Islet precursor cell (in vitro differentiated cells): ENCODE results near the gene CDK15.
"Not testable (repeated sequence)": the region's sequence is repeated elsewhere in the genome, so short reads cannot be mapped to it uniquely, and the experiment has no call there.

ENCODE experiments used
- DNase-seq: peaks from one replicate; pipeline ENCODE4 v3.0.0-alpha.2; 2018

Gene CDK15

DNA sequence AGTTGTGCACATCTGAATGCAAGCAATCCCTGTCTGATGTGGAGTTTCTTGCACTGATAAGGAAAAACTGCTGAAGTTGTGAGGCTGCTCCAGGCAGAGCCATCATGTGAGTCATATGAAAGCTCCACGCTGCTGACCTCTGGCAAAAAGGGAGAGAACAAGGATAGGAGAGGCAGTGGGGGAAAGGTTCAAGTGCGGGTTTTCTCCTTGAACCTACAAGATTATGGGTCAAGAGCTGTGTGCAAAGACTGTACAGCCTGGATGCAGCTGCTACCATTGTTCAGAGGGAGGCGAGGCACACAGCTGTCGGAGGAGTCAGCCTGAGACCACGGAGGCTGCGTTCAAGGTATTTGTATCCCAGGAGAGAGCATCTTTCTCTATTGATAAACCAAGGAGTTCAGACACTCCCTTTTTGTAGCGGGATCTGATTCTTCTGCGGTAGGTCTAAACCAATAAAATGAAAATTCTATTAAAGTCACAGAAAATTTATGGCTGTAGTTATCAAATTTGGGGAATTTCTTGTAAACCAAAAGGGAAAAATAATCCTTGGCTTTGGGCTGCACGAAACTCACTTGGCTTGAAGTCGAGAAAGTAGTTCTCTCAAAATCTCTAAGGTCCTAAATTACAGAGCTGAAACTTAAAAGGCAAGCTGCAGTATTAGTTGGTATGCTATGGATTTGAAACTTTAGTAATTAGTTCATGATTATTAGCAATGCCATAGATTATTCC, at the start of gene CDK15:
Gene CDK15, plus strand, starts transcription at position 96 of the 729 bp plus-strand sequence. Its CDS starts 128 bp downstream, at position 224.
- peak; percentile 76 for DNase-seq

DNA sequence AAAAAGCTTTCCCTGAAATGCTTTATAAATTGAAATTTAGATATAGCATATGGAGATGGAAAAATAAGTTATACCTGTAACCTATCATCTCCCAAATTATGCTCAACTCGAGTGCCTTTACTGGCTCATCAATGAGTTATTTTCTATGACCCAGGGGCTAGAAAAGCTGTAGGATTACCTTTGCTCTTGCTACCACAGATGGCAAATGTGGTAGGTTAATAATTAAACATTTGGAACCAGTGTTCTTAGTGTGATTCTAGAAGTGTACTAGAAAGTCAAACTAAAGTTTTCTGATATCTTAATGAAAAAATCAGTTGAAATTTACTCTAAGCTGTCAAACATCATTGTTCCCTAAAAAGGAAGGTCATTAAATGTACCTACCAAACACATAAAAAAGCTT, 48.1 kb upstream of the CDK15 start:
- no peak for DNase-seq

DNA sequence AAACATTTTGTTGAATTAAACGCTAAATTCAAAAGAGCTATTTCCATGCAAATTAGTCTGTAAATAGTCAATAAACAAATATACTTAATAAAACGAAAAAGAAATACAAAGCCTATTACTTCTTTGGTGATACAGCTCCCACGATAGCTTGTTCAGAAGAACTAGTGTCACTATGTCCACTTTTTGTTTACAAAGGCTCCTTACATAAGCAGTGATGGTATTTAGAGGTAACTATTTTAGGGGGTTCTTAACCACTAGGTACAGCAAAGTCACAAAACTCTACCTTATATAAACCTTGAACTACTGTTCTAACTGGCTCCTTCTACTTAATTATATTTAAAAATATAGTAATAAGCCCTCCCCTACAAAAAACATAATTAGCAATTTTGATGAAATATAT, 47.5 kb upstream of the CDK15 start:
- DNase-seq: no peak

DNA sequence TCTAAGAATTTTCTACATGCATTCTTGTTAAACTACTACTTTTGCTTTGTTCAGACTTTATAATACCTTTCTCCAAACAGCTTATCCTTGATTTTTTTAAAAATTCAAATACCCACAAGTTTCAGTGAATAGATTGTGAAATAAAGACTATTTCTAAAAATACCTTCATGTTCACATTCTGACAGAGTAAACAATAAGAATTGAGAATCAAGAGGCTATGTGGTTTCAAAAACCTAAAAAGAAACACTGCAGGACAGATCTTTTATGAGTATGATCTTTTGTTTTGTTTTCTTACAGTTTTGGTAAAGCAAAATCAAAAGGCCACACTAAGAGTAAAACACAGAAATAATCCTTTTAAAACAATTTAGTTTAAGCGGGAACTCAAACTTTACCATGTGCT, 46.8 kb upstream of the CDK15 start:
- no peak for DNase-seq

DNA sequence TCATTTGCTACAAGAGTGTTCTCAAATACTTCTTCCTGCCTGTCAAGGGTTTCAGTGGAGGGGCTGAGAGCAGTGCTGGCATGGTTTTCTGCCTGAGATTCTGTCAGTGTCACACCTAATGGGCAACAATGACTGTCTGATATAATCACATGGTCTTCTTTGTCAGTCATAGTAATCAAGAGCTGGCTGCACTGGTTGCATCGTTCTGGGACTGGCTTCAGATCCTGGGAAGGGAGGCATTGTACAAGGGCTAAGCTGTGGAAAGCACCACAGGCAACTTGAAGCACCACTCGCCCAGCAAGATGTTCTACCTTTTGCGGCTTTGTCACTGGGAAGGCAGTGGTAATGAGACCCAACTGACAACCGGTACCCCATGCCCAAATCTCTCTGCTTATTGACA, 45.2 kb upstream of the CDK15 start:
- DNase-seq: no peak

DNA sequence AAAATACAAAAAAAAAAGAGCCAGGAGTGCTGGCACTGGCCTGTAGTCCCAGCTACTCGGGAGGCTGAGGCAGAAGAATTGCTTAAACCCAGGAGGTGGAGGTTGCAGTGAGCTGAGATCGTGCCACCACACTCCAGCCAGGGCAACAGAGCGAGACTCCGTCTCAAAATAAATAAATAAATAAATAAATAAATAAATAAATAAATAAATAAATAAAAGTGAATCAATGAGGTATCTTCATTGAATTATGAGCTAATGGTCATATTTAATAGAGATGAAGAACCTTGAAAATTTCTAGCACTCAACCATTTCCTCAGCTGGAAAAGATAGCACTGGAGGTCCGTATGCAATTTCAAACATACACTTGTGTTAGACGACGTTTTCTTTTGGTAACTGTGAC, 41.9 kb upstream of the CDK15 start:
- DNase-seq: not testable (repeated sequence)

DNA sequence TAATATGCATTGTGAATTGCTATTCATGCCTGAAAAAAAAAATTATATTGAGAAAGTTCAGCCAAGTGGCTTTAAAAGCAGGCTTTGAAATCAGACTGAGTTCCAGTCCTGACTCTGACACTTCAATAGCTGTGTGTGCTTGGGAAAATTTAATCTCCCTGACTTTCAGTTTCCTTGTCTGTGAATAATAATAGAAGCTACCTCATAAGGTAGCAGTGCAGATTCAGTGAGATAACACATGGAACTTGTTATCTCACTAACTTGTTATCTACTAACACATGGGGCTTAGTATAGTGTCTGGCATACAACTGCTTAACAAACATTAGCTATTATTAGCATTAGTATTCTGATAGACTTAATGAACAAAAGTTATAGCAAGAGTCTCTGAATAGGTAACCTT, 40.5 kb upstream of the CDK15 start:
- DNase-seq: no peak

DNA sequence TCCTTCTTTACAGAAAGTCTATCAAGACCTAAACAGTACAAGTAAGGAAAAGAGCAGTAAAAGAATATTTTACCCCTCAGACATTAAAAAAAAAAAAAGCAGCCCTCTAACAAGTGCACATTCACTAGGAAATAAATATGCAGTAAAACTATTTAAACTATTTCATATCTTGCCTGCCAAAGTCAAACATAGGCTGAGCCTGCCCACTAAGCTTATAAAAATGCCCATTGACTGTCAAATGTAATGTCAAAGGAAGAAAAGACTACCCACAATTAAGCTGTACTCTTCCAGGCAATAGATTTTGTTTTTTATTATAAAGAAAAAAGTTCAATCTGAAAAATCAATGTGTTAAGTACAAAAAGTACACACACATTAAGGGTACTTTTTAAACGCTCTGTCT, 37.4 kb upstream of the CDK15 start:
- DNase-seq: no peak

DNA sequence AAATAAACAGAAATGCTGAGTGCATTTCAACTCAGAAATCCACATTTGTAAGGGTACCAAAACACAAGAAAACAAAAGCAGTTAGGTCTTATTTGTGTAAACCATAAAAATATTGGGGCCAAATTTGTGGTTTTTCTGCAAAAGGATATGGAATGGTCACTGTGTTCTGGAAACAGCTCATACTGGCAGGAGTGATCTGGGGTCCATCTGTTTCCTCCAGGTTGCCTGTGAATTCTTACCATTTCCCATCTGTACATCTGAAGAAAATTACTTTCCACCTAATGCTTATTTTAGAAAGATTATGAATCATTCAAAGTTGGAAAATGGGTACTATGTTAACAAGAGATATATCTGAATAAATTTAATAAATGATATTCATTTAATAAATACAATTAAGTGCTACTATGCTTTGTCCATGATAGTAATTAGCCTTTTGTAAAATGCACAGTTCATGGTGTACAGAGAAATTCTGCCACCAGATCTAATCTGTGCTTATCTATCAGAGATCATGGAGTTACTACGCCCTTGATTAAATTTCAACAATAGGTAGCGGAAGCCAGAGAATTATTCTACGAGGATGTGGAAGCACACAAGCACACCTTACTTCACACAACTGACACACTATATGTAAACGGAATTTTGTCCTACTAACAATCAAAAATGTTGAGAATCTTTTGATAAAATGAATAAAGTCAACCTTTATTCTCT, 36.5 kb upstream of the CDK15 start:
- DNase-seq: no peak

DNA sequence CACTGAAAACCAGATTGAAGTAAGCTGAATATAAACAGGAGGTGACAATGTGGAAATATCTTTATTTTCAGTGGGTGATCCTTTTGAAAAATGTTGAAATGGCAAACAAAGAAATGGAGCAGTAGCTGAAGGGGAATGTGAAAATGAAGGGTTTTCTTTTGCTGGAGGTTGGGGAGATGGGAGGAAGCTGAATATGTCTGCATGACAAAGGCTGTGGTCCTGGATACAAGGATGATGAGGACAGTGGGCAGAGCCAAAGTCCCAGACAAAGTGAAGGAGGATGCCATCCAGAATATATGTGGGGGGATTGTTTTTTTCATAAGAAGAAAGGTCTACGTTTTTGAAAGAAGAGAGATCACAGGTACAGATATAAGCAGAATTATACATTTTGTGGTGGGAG, 32.3 kb upstream of the CDK15 start:
- no peak for DNase-seq

DNA sequence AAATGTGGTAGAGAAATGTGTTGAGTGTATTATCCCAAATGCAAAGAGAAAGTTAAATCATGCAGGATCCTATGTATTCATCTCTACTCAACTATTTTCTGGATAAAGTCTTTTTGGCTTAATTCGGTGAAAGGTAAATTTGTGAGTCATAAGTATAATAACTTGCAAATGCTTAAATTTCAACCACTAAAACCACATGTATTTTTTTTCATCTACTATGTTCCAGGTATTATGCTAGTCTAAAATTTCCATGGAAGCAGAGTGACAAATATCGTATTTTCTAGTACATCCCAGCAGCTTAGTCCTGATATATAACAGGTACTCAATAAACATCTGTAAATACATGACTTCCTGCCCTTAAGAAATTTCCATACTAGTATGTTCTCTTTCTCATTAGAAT, 31.8 kb upstream of the CDK15 start:
- no peak for DNase-seq

DNA sequence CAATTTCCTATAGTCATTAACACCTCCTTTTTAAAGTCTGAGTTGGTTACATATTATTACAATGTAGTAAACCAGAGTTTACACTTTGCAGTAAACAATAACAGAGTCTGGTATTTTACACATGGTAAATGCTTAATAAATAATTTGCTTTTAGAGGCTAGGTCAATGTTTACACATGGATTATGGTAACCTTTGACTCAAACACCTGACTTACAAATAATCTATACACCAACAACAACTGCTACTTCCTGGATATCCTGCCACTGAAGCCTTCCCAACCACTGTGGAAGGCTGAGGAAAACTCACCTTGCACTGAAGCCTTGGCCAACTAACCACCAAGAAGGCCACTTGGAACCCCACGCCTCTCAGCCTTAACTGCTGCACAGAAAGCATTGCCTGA, 31.0 kb upstream of the CDK15 start:
- no peak for DNase-seq

DNA sequence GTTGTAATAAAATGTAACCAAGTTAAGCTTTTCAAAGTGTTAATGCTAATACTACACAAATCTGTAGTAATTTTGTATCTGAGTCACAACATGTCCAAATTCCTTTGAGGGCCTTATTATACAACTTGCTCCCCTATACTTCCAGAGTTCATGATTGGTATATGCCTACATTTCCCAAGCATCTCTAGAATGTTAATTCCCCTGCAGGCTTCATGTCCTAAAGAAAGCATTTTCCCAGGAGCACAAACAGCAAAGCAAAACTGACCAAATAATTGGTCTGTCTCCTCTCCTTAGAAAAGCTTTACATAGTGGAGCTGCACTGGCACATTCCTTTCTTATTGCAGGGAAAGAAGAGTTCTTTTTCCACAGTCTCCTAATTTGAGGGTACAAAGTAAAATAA, 29.3 kb upstream of the CDK15 start:
- peak; percentile 63 for DNase-seq

DNA sequence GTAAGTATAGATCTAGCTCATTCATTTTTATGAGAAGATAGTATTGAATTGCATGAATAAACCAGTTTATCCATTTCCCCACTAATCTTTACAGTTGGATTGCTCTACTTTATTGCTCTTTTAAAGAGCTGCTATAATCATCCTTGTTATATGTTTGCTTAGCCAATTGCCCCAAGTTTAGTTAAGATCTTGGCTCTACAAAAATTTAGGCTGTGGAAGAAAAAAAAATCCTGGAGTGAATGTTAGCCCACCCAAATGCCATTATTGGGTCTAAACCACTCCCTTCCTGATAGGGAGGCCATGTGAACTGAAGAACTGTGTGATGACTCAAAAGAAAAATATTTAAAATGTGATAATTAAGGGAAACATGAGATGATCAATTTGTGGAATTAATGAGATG, 28.5 kb upstream of the CDK15 start:
- no peak for DNase-seq

DNA sequence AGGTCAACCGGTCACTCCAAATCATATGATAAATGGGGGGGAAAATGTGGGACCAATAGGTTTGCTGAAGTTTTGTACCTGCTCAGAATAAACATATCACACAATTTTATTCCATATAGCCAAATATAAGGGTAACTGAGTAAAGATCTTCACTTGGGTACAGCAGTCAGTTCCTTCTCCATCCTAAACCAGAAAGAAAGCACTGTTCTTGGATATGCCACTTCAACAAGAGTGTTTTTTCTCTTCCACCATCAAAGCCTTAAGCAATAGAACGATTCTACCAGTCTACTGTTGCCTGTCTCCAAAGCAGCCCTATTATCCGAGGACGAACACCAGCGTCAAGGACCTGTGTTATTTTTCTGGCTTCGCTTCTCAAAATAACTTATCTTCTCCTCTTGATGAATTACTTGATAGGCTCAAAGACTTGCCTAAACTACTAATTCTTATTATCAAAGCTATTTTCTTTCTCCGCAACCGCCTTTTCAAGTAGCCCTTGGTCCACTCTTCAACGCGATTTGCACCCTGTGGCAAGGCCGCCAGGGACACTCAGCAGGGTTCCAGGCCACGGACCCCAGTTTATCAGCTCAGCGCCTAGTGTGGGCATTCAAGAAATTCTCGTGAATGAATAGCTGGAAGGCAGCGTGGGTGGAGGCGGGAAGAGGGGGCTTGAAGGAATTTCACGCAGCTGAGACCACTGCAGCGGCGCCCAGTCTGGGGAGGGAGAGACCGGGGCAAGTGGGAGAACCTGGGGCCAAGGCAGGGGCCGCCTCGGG, 26.2 kb upstream of the CDK15 start:
- DNase-seq: no peak

DNA sequence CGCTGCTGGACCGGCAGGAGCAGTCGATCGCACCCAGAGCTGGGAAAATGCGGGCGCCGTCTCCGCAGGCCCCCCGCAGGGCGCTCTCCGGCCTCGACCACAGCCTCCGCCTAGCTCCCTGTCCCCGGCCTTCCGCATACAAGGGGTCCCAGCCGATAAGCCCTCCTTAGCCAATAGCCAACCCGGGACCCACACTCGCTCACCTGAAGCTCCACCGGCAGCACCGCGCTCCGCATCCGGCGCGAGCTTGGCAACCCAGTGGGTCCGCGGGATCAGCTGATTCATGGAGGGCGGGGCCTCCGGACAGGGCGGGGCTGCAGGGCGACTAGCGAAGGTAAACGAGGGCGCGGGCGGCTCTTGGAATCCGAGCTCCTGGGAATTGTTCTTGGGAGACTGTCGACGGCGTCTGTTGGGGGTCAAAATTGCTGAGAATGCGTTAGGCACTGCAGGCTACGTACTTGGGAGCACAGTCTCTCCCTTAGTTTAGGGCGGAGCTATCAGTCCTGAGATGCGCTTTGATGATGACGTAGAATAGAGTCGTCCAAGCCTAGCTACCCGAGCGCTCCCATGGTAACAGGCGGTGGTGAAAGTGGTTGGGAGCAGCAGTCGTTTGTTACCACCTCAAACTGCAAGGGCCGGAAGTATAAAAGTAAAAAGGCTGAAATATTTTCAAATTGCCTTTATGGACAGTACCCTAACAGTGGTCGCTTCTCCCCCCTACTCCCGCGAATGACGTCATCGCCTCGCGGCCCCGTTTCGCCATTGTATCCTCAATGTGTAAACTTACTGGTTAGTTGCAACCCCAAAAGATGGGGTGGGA, 25.5 kb upstream of the CDK15 start, which contains the start of gene ALS2:
Gene ALS2, minus strand, starts transcription at position 260 of the 820 bp plus-strand sequence. CDS start 12,048 bp downstream, outside the sequence.
- peak; percentile 100 for DNase-seq

DNA sequence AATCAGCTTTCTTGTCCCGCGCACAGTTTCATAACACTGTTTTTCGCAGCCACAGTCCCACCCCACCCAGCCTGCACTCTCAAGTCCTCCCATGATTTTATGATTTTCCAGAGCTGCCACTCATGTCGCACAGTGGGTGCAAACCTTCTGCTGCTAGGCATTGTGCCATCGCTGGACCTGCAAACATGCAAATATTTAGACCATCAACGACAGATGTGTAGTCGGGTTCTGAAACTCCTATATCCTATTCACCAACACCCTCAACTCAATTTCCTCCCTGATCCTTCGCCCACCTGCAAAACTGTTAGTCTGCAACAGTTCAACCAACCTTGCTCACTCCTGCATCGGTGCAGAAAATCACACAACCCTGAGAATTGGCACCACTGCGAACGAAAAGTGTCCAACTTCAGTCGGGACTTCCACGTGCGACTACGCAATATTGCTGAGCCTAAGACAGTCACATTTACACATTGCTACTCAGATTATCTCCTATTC, 24.7 kb upstream of the CDK15 start:
- DNase-seq: no peak

DNA sequence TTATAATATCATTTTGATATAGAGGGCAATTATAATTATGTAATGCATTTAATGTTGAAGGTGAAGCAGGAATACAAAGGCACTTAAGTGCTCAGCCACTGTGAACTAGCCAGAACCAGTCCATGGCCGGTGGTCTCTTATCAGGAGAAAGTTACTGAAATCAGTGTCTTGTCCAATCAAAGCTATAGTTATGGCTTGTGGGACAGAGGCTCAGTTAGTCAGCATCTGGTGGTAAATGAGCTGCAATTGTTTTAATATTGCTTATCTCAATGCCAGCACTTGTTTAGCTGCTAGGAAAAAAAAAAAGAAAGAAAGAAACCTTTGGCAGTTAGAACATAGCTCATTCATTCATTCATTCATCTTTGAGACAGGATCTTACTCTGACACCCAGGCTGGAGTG, 21.8 kb upstream of the CDK15 start:
- no peak for DNase-seq

DNA sequence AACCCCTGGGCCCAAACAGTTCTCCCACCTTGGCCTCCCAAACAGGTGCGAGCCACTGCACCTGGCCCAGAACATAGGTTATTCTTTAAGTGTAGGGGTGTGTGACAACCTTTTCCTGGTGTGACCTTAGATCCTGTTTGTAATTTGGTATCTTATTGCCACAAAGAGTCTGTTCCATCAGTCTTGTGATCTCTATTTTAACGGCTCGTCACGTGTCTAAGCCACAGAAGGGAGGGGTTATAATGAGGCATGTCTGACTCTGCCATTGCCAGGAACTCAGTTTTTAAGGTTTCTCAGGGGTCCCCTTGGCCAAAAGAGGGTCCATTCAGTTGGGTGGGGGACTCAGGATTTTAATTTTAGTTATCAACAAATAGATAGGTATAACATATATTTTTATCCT, 21.2 kb upstream of the CDK15 start:
- DNase-seq: no peak

DNA sequence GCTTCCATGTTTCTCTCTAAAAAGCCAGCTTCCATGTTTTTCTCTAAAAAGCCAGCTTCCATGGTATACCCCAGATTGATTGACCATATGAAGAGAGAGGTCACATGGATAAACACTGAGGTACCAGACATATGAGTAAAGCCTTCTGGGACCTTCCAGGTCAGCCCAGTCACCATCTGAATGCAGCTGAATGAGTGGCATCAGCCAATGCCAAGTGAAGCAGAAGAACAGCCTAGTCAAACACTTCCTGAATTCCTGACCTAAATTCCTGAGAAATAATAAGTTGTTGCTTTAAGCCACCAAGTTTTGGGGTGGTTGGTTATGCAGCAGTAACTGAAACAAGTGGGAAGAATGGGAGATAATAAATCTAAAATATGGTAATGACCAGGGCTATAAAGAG, 19.9 kb upstream of the CDK15 start:
- no peak for DNase-seq

DNA sequence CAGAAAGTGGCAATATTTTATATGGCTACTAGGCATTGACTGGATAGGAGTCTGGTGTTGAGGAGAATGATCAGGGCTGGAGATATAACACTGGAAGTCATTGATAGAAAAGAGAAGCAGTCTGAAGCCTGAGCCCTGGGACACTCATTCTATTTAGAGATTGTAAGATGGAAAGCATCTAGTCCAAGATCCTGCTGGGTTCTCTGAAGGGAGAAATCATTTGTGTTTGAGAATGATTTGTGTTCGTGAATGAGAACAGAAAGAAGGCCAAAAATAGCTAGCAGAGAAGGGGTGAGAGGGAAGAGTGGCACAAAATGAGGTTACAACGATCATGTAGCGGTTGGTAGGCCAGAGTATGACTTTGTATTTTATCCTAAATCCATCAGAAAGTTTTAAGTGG, 18.0 kb upstream of the CDK15 start:
- no peak for DNase-seq

DNA sequence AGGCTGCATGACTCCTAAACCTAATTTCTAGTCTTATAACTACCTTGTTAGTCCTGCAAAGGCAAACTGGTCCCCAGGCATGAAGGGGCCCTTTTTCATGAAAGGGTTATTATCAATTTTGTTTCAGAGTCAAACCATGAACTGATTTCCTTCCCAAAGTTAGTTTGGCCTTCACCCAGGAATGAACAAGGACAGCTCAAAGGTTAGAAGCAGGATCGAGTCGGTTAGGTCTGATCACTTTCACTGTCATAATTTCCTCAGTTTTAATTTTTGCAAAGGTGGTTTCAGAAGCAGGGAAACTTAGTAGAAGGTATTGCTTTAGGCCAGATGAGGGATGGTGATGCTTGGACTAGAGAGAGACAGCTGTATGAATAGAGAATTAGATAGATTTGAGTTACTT, 16.9 kb upstream of the CDK15 start:
- DNase-seq: no peak

DNA sequence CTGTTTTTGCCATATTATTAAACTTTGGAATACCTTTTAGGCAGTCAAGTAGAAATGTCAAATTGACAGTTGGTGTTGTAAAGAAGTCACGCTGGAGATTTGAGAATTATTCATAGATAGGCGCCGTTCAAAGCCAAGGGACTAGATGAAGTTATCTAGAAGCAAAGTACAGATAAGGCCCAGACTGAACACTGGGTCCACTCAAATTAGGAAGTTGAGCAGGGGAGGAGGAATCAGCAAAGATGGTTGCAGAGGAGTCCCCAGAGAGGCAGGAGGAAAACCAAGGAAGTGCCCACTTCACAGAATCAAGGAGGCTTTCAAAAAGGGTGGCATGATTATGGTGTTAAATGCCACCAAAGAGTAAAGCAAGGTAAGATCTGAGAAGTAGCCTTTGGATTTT, 16.0 kb upstream of the CDK15 start:
- no peak for DNase-seq
